ENCODE data around the gene ANK2. TPM values are rescaled to one million over a fixed set of nuclear protein-coding genes. Genes with fewer than 3 reads are reported as not detected.
"Not testable (repeated sequence)": the region's sequence is repeated elsewhere in the genome, so short reads cannot be mapped to it uniquely, and the experiment has no call there.

The ANK2 gene
- total and polyA plus RNA-seq, 2 donors: 9.0 to 149 TPM

DNA sequence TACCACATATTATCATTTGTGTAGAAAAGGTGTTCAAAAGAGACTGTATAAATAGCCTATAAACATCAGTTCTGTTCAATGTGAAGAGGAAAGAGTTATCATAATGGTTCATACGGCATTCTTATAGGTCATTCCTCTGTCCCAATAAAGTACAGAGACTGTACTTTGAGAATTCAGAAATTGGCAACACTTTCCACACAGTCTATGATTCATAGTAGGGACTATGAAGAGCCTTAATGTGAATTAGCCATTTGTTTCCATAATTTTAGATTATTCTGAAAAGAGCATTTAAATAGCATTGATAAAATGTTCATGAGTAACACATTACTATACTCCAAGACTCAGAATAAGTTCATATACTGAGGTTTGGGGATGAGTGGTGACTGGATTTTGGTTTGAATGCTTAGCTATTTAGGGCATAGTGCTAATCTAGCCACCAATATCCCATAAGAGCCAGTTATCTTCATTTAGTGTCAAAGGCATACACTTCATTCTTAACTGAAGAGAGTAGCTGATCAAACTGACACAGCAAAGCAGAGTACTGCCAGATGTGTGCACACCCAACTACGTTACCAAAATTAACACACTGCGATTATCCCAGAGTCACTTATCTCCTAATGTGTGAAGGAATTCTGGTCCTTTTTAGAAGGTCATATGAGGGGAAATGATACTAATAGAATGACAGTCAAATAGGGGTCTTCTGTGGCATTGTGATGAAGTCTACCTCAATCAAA is 10.2 kb downstream of the ANK2 start:
- H3K27ac ChIP-seq (ENCODE audit: low read depth): no peak overlapping the region

DNA sequence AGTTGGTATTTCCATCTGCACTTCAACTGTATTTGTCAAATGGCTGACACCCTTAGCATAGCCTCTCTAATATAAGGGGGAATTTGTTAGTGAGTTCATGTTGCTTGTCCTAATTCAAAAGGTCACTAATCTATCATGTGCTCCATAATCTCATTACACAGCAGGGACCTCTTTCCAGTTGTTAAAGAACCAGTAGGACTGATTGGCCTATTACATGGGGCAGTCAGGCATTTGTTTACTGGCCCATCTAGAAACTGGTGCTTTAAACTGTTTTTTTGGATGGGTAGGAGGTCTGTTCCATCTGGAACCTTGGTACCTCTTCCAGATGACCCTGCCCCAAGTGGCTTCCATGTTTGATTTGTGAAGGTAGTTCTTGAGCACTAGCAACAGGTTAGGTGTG is 11.4 kb downstream of the ANK2 start:
- no peak for DNase-seq (ENCODE audit: extremely low spot score)
- Histone ChIP-seq H3K36me3 (ENCODE audit: insufficient read depth) (no peaks in the 10 kb centered on the region), H3K4me3 (ENCODE audit: low read depth, low read length) (no peak overlapping the region), H3K27ac (ENCODE audit: low read depth) (no peak overlapping the region), H3K4me1 (ENCODE audit: insufficient read depth) (no peaks in the 10 kb centered on the region)

More for the DNA sequence above, 10.2 kb downstream of the ANK2 start:
- 77% methylated on average over 3 of the region's 3 CpGs for WGBS
- Histone ChIP-seq H3K36me3 (ENCODE audit: insufficient read depth) (no peaks in the 10 kb centered on the region), H3K4me3 (ENCODE audit: low read depth, low read length) (no peak overlapping the region), H3K4me1 (ENCODE audit: insufficient read depth) (no peaks in the 10 kb centered on the region)
- no peak for DNase-seq (ENCODE audit: extremely low spot score)

- Histone ChIP-seq H3K4me3 (ENCODE audit: low read depth, low read length) (no peak overlapping the region), H3K36me3 (ENCODE audit: insufficient read depth) (no peaks in the 10 kb centered on the region), H3K27ac (ENCODE audit: low read depth) (no peak overlapping the region), H3K4me1 (ENCODE audit: insufficient read depth) (no peaks in the 10 kb centered on the region)
- DNase-seq (ENCODE audit: extremely low spot score): no peak
- WGBS: 35% methylated on average over 5 of the region's 5 CpGs
These were observed 14.8 kb downstream of the ANK2 start for GRCh38 chr4:113064244-113064643.

- Histone ChIP-seq H3K4me1 (ENCODE audit: insufficient read depth) (no peaks in the 10 kb centered on the region), H3K27ac (ENCODE audit: low read depth) (no peak overlapping the region), H3K36me3 (ENCODE audit: insufficient read depth) (no peaks in the 10 kb centered on the region), H3K4me3 (ENCODE audit: low read depth, low read length) (no peak overlapping the region)
- 82% methylated on average over 3 of the region's 3 CpGs for WGBS
- no peak for DNase-seq (ENCODE audit: extremely low spot score)
These were observed 16.2 kb downstream of the ANK2 start for GRCh38 chr4:113065629-113066028.

DNA sequence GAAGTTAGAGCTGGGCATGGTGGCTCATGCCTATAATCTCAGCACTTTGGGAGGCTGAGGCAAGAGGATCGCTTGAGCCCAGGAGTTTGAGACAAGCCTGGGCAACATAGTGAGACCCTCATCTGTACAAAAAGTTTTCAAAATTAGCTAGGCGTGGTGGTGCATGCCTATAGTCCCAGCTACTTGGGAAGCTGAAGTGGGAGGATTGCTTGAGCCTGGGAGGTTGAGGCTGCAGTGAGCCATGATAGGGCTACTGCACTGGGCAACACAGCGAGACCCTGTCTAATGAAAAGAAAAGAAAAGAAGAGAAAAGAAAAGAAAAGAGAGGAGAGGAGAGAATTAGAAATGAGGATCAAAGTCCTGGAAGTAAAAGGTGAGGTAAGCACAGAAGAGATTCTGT is 19.3 kb downstream of the ANK2 start:
- WGBS: 98% methylated on average over 3 of the region's 3 CpGs
- not testable (repeated sequence) for H3K27ac ChIP-seq (ENCODE audit: low read depth); H3K4me3 ChIP-seq (ENCODE audit: low read depth, low read length); DNase-seq (ENCODE audit: extremely low spot score); H3K4me1 ChIP-seq (ENCODE audit: insufficient read depth); H3K36me3 ChIP-seq (ENCODE audit: insufficient read depth)

GRCh38 chr4:113069212-113069892 is 19.9 kb downstream of the ANK2 start:
- DNase-seq (ENCODE audit: extremely low spot score): no peak
- H3K4me3 ChIP-seq (ENCODE audit: low read depth, low read length): no peak overlapping the region
- no peak overlapping the region for H3K27ac ChIP-seq (ENCODE audit: low read depth)
- H3K36me3 ChIP-seq (ENCODE audit: insufficient read depth): no peaks in the 10 kb centered on the region
- WGBS: 93% methylated on average over 7 of the region's 7 CpGs
- no peaks in the 10 kb centered on the region for H3K4me1 ChIP-seq (ENCODE audit: insufficient read depth)

- WGBS: 80% methylated on average over 2 of the region's 2 CpGs
- no peak overlapping the region for H3K27ac ChIP-seq (ENCODE audit: low read depth)
- no peak overlapping the region for H3K4me3 ChIP-seq (ENCODE audit: low read depth, low read length)
- no peak for DNase-seq (ENCODE audit: extremely low spot score)
- H3K36me3 ChIP-seq (ENCODE audit: insufficient read depth): no peaks in the 10 kb centered on the region
- H3K4me1 ChIP-seq (ENCODE audit: insufficient read depth): no peaks in the 10 kb centered on the region
These were observed 21.3 kb downstream of the ANK2 start for GRCh38 chr4:113070755-113071154.

- H3K4me1 ChIP-seq (ENCODE audit: insufficient read depth): no peaks in the 10 kb centered on the region
- WGBS: 91% methylated on average over 4 of the region's 4 CpGs
- H3K36me3 ChIP-seq (ENCODE audit: insufficient read depth): no peaks in the 10 kb centered on the region
- no peak overlapping the region for H3K4me3 ChIP-seq (ENCODE audit: low read depth, low read length)
- no peak overlapping the region for H3K27ac ChIP-seq (ENCODE audit: low read depth)
- no peak for DNase-seq (ENCODE audit: extremely low spot score)
These were observed 21.8 kb downstream of the ANK2 start for GRCh38 chr4:113071274-113071673.

DNA sequence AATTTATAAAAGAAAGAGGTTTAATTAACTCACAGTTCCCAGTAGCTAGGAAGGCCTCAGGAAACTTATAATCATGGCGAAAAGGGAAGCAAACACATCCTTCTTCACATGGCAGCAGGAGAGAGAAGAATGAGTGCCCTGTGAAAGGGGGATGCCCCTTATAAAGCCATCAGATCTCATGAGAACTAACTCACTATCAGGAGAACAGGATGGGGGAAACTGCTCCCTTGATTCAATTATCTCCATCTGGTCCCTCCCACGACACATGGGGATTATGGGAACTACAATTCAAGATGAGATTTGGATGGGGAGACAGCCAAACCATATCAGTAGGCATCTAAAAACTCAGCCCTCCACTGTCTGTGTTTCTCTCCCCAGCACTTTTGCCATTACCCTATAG is 22.4 kb downstream of the ANK2 start:
- WGBS: 83% methylated on average over 2 of the region's 2 CpGs
- Histone ChIP-seq H3K27ac (ENCODE audit: low read depth) (no peak overlapping the region), H3K36me3 (ENCODE audit: insufficient read depth) (no peaks in the 10 kb centered on the region), H3K4me3 (ENCODE audit: low read depth, low read length) (no peak overlapping the region), H3K4me1 (ENCODE audit: insufficient read depth) (no peaks in the 10 kb centered on the region)
- DNase-seq (ENCODE audit: extremely low spot score): no peak

DNA sequence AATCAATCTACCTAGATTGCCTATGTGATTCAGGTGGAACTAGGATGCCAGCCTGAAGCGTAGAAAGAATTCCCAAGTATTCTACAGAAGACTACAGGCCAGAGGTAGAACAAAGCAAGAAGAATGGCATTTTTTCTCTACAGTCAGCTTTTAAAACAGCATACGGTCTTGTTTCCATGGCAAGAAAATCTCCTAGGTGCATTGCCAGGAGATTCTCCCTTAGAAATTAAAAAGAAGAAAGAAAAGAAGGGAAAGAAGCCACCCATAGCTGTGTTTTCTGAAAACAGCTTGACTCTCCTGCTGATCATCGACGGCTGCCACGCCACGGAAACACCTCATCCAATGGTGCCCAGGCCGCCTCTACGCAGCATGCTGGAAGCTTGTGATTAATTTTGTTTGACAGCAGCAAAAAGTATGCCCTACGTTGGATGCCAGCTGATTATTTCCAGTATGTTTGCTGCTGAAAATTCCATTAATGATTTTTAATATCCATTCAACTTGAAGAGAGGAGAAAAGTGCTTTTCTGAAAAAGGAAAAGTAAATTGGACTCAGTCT is 24.1 kb downstream of the ANK2 start:
- 87% methylated on average over 9 of the region's 9 CpGs for WGBS
- no peak overlapping the region for H3K27ac ChIP-seq (ENCODE audit: low read depth)
- H3K4me3 ChIP-seq (ENCODE audit: low read depth, low read length): no peak overlapping the region
- DNase-seq (ENCODE audit: extremely low spot score): no peak
- no peaks in the 10 kb centered on the region for H3K36me3 ChIP-seq (ENCODE audit: insufficient read depth)
- no peaks in the 10 kb centered on the region for H3K4me1 ChIP-seq (ENCODE audit: insufficient read depth)

- Histone ChIP-seq H3K36me3 (ENCODE audit: insufficient read depth) (no peaks in the 10 kb centered on the region), H3K27ac (ENCODE audit: low read depth) (no peak overlapping the region), H3K4me1 (ENCODE audit: insufficient read depth) (no peaks in the 10 kb centered on the region), H3K4me3 (ENCODE audit: low read depth, low read length) (no peak overlapping the region)
- no peak for DNase-seq (ENCODE audit: extremely low spot score)
- WGBS: 46% methylated on average over 1 of the region's 1 CpG
These were observed 28.1 kb downstream of the ANK2 start for GRCh38 chr4:113077575-113077974.

- Histone ChIP-seq H3K4me1 (ENCODE audit: insufficient read depth) (no peaks in the 10 kb centered on the region), H3K4me3 (ENCODE audit: low read depth, low read length) (no peak overlapping the region), H3K36me3 (ENCODE audit: insufficient read depth) (no peaks in the 10 kb centered on the region), H3K27ac (ENCODE audit: low read depth) (no peak overlapping the region)
- 86% methylated on average over 5 of the region's 5 CpGs for WGBS
- no peak for DNase-seq (ENCODE audit: extremely low spot score)
These were observed 28.6 kb downstream of the ANK2 start for GRCh38 chr4:113078066-113078465.

DNA sequence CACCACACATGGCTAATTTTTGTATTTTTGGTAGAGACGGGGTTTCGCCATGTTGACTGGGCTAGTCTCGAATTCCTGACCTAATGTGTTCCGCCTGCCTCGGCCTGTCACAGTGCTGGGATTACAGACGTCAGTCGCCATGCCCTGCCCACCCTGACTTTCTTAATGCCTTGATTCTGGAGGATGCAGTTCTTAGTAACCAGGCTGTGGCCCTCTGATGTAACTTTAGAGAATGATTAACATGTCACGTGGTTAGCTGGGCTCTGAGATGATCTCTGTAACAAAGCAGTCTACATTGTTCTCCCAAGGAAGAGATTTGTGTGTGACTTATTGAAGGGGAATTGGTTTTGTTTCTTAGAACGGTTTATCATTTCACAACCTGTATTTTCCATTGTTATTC is 30.6 kb downstream of the ANK2 start:
- no peak overlapping the region for H3K4me3 ChIP-seq (ENCODE audit: low read depth, low read length)
- H3K4me1 ChIP-seq (ENCODE audit: insufficient read depth): no peaks in the 10 kb centered on the region
- DNase-seq (ENCODE audit: extremely low spot score): no peak
- H3K27ac ChIP-seq (ENCODE audit: low read depth): no peak overlapping the region
- 89% methylated on average over 9 of the region's 9 CpGs for WGBS
- no peaks in the 10 kb centered on the region for H3K36me3 ChIP-seq (ENCODE audit: insufficient read depth)

GRCh38 chr4:113080624-113081023 is 31.2 kb downstream of the ANK2 start:
- 68% methylated on average over 2 of the region's 2 CpGs for WGBS
- H3K27ac ChIP-seq (ENCODE audit: low read depth): no peak overlapping the region
- H3K36me3 ChIP-seq (ENCODE audit: insufficient read depth): no peaks in the 10 kb centered on the region
- no peak for DNase-seq (ENCODE audit: extremely low spot score)
- no peaks in the 10 kb centered on the region for H3K4me1 ChIP-seq (ENCODE audit: insufficient read depth)
- H3K4me3 ChIP-seq (ENCODE audit: low read depth, low read length): no peak overlapping the region
